NCI-H82 treated with DMSO at 0.1 percent for 48 hours (cell line): Measurements from ENCODE around the gene AATK.

Experiments used
- DNase-seq: peaks from one replicate; lab custom pipeline; 2025; ENCODE audit not compliant: unreplicated experiment; lab: John Stamatoyannopoulos, UW

The AATK gene

GRCh38 chr17:81128774-81129173, 37.2 kb downstream of the AATK start:
- DNase-seq = no peak

- DNase-seq = no peak
Observed at GRCh38 chr17:81128338-81128737, 37.7 kb downstream of the AATK start.

GRCh38 chr17:81127526-81128177, 38.4 kb downstream of the AATK start:
- DNase-seq = no peak

DNA sequence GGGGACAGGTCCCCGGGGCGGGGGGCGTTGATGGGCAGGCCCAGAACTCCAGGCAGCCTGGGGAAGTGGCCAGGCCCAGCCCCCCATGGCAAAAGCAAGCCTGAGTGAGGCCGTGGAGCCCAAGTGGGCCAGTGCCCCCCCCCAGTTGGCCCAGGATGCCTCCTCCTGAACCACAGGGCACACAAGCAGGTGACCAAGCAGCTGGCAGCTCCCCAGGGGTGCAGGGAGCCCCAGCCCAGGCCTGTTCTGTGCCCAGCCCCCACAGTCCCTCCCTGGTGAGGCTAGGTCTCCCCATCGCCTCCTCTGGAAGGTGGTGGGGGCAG, 38.9 kb downstream of the AATK start:
- DNase-seq = no peak

GRCh38 chr17:81126281-81127132, 39.5 kb downstream of the AATK start:
- no peak for DNase-seq

DNA sequence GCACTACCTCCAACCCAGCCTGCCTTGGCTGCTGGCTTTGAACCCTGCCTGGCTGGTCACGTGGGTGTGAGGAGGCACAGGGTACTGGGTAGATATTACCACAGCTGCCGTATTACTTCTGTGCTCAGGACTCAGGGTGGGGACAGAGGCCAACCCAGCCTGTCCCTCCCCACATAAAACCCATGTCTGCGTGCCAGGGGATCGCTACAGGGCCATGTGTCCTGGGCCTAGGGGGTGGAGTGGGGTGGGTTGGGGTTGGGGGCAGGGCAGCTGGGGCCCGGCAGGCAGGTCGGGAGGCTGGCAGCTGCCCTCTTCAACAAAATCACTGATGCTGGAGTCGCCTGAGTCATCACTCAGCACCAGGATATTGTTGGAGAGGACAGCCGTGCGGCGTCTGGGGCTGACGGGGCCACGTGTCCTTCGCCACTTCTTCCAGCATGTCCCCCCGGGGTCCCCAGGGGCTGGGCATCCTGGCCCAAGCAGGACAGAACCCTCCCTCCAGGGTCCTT, 40.4 kb downstream of the AATK start:
- DNase-seq = no peak

- DNase-seq = no peak
Observed at GRCh38 chr17:81124377-81124776, 41.6 kb downstream of the AATK start.

DNA sequence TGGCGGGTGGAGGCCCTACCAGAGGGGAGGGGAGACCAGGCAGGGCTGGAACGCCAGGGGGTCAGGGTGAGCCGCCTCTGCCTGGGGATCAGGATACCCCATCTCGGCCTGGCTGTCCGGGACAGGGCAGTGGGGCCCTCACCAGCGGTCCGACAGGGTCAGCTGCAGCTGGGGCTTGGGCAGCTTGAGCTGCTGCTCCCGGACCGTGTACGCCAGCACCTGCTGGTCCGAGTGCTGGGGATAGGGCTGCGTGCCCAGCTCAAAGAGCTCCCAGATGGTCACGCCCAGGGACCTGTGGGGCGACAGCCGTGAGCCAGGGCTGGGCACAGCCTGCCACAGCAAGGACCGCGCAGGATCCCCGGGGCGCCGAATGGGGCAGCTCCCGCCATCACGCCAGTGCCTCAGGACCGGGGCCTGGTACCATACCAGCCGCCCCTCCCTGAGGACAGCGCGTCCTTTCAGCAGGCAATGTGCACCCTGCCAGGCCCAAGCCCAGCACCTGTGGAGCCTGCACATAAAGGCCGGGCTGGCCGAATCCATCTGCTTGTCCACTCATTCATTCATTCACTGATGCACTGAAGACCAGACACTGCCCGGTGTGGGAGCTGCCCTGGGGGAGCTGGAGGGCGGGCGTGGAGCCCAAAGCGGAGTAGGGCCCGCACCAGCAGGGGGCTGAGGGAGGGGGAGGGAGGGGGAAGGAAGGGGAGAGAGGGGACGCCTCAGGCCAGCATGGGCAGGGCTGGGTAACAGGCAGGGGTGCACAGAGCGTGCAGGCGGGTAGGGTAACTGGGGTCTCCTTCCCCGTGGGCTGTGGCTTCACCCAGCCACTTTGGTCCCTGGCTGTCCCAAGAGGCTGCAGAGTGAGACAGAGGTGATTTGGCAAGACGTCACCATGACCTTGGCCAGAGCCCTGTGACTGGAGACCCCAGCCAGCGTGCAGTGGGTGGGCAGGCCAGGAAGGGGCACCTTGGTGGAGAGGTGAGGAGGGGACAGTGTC, 42.7 kb downstream of the AATK start:
- no peak for DNase-seq

DNA sequence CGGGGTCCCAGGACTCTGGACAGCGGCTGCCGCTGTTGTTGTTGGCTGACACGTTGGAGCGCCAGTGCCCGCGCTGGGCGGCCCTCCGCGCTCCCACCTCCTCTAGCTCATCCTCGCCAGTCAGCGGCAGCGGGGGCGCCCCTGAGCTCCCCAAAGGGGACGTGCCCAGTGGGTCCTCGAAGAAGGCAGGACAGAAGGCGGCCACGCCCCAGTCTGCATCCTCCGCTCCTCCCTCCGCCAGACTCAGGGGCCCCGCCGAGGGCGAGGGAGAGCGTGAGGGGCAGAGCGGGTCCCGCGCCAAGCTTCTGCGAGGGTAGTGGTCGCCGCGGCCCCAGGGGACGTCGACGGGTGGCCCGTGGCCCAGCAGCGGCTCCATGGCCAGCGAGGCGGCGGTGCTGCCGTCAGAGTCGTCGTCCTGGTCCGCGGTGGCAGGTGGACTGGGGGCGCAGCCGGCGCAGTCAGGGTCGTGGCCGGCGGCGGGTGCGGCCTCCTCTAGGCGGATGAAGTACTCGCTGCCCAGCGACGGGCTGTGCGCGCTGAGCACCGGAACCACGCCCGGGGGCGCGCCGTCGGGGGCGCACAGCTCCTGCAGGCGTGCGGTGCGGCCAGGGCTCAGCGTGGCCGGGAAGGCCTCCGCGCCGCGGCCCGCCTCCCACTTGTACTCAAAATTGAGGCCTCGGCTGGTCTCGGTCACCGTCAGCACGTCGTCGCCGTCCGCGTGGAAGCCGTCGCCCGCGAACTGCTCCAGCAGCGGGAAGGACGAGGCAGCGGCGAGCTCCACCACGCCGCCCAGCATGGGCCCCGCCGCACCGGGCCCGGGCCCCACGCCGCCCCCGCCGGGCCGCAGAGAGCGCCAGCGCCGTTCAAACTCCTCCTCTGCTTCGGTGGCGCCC, 43.9 kb downstream of the AATK start:
- DNase-seq = no peak

DNA sequence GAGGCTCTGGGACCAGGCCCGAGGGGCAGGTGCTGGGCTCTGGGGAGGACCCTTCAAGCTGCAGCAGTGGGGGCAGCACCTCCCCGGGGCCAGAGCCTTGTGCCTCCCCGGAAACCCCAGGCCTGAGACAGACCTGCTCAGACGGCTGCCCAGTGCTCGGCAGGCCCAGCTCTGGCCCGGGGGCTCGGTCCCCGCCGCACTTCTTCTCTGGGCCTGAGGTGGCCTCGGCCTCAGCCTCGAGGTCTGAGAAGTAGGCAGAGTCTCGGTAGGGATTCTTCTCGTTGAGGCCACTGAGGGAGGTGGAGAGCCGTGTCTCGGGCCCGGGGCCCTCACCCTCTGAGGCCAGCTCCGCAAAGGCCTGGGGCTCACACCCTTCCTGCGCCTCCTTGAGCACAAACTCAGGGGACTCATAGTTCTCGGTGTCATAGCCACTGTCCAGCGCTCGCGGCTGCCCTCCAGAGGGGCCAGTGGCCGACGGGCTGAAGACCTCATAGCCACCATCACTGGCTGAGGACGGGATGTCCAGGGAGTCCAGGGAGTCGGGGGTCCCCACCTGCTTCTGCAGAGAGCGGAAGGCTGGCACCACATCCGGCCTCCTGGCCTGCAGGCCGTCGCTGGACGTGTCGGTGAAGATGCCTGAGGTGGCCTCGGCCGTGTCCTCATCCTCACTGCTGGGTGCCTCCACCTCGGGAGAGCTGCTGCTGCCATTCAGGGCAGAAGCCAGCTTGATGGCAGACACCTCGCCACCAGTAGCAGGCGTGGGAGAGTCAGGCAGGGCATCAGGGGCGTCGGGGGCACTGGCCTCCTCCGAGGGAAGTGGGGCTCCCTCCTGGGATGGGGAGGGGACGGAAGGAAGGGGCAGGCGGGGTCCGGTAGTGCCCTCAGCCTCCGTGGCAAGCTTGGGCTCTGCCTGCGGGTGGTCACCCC, 45.1 kb downstream of the AATK start:
- DNase-seq = no peak

DNA sequence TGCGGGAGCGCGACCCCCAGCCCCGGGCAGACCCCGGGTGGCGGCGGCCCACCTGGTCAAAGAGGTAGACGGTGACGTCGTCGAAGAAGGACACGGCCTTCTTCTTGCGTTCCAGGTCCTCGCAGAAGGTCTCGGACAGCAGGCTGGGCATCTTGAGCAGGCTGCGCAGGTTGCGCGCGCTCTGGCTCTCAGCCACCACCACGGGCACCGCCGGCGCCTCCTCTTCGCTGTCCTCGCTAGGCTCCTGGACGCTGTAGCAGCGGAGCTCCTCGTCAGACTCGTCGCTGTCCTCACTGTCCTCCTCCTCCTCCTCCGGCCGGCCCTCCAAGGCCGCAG, 45.9 kb downstream of the AATK start:
- no peak for DNase-seq

DNA sequence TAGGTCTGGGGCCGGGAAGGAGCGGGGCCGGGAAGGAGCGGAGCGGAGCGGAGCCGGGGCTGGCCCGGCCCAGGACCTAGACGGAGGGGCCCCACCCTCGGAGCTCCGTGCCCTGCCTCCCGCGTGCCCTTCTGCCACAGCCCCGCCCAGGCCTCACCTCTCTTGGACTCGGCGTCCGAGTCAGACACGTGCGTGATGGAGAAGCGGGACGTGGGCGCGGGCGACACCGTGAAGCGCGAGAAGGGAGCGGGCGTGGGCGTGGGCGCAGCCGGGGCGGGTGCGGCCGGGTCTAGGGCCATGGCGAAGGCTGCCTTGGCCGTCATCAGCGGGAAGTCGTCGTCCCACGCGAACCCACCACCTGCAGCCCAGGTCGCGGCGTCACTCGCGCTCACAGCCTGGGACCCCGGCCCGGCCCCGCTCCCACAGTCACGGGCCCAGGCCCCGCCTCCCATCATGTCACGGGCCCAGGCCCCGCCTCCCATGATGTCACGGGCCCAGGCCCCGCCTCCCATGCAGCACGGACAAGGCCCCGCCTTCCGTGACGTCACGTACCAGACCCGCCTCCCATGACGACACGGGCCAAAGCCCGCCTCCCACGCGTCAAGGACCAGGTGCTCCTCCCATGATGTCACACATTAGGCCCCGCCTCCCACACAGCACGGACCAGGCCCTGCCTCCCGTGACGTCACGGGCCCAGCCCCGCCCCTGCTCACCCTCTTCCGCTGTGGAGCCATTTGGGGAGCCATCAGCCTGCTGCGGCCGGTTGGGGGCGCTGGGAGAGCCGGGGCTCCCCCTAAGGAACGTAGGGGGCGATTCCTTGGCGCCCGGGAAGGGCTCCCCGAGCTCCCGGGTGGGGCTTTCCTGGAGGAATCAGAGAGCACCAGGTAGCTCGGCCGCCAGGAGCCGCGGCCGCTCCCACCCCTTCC, 46.5 kb downstream of the AATK start:
- peak; percentile 55 for DNase-seq

DNA sequence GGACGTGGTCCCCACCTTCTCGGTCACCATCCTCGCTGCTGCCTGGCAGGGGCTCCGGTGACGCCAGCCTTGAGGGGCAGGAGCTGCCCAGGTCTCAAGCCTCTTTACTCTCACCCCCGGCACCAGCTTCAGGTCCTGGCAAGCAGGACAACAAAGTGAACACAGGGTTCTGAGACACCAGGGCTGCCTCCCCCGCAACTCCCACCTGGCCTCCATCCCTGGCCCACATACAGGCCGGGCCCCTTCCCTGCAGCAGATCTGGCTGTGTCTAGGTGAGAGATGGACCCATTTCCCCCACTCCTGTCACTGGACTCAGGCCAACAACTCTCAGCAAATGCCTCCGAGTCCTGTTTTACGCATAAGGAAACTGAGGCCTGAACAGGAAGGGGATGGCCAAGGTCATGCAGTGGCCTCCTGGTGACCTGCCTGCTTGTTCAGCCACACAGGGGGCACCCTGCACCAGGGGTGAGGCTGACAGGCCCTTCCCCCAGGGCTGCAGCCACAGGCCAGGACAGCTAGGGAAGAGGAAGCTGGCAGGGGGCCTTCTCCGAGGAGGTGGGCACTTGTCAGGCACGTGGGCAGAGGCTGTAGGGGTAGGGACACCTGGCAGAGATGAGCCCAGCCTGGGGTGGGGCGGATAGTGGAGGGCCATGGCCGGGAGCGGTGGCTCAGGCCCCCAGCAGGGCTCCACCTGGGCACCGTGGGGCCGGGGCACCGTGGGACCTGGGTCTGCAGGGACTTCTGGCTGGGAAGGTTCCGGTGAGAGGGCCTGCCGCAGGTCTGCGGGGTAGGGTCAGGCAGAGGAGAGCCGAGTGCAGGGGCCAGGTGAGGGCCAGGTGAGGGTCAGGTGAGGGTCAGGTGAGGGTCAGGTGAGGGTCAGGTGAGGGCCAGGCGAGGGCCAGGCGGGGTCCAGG, 47.5 kb downstream of the AATK start:
- no peak for DNase-seq

GRCh38 chr17:81117672-81118198, 48.3 kb downstream of the AATK start:
- no peak for DNase-seq

DNA sequence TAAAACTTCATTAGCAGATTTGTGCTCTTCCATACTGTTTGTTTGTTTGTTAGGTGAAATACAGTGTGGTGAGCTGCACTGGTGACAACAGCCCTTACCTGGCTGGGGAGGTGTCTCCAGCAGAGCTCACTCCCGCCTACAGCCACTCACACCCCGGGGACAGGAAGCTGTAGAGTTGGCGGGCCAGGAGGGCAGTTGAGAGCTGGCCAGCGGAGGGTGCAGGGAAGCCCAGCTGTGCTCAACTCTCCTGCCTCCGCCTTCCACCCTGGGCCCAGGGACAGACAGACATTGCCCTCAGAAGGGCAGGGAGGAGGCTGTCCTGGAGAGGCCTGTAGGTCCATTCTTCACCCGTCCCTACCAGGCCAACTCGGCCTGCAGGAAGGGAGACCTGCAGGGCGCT, 49.3 kb downstream of the AATK start:
- DNase-seq = no peak

- no peak for DNase-seq
Observed at GRCh38 chr17:81115749-81116464, 50.1 kb downstream of the AATK start.
